Fibroblast of skin of left biceps (primary cell): ENCODE data around the gene CACHD1.
"Not testable (repeated sequence)": the region's sequence is repeated elsewhere in the genome, so short reads cannot be mapped to it uniquely, and the experiment has no call there.

Experiments used
- DNase-seq, 2 experiments: peaks; one replicate each; pipeline ENCODE4 v3.0.0-alpha.2; 2013; ENCODE audit warnings: low read depth in 2 of 2

The CACHD1 gene

GRCh38 chr1:64588876-64589275 is 118.9 kb downstream of the CACHD1 start:
- no peak for DNase-seq

DNA sequence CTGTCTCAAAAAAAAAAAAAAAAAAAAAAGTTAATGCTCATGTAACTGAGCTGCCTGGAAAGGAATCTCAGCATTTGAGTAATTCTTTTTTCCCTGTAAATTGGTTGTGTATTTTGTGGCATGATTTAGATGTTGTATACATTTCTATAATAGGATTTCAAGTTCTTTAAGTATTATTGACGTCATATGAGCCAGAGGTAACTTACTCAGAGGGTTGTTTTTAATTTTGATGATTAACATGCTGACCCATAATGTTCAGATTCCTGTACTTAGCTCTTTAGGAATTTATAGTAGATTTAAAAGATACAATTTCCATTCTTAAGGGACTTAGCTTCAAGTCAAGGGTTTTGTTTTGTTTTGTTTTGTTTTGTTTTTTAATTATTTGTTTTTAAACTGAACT is 120.4 kb downstream of the CACHD1 start:
- DNase-seq = no peak

GRCh38 chr1:64594446-64594845 is 124.5 kb downstream of the CACHD1 start:
- no peak for DNase-seq

- DNase-seq = no peak
These were observed 126.1 kb downstream of the CACHD1 start for GRCh38 chr1:64595871-64596515.

GRCh38 chr1:64597113-64597512 is 127.2 kb downstream of the CACHD1 start:
- DNase-seq = no peak

DNA sequence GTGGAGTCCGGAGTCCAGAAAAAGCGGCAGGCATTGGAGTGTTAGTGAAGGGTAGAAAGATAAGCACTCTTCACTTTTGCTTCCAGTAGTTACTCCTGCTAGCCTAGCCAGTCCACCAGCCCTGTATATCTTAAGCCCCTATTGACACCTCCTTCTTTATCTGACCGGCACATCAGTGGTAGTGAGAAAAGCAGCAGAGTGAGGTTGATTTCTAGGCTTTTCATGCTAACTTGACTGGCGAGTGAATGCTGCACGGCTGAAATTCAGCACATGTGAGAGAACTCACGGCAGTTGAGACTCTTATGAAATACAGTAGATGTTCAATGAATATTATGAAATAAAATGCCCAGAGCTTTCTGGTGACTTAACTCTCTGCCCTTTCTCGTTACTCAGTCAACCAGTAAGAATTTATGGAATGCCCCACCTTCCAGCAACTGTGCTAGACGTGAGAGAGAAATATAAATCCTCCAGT is 128.2 kb downstream of the CACHD1 start:
- peak; percentile 46 to 51 for DNase-seq

DNA sequence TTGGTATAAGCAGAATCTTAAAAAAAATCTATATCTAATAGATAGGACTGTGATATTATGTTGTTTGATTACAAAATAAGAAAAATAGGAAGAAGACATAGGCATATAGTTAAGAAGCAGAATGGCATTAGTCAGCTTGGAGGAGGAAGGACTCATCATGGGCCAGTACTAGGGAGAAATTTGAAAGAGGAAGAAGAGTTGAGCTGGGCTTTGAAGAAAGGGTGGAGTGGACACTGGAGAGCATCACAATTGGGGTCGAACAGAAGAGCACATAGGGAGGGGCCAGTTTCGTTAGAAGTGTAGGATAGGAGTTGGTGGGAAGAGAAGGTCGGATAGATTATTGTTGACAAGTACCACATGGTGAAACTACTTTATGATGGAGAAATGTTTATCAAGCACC is 129.3 kb downstream of the CACHD1 start:
- DNase-seq = no peak

- DNase-seq = no peak
These were observed 131.3 kb downstream of the CACHD1 start for GRCh38 chr1:64601207-64601606.

DNA sequence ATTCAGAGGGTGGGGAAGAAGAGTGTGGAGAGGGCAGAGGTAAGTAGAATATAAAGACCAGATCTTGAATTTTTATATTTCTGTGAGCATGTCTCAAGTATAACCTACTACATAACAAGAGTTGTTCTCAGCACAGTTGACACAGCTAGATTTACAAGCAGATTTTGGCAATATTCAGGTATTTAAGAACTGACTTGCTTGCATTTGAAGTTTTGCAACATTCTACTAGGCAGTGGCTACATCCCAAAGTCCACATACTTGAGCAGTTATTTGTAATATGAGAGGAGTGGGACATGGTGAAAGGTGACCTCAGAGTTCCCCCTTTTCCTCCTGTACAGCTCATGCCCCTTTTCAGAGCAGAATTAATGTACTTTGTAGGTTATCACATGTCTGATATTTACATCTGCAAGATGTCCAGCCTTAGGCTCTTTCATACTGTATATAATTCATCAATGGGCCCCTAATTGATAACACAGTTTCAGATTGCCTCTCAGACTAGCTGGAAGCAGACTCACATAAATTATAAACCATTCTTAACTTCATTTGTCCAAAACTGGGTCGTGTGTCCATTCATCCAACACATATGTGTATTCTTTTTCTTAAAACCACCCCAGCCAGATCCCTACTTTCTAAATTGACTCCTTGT is 138.2 kb downstream of the CACHD1 start:
- peak in 1 of 2 experiments; percentile 21 for DNase-seq

DNA sequence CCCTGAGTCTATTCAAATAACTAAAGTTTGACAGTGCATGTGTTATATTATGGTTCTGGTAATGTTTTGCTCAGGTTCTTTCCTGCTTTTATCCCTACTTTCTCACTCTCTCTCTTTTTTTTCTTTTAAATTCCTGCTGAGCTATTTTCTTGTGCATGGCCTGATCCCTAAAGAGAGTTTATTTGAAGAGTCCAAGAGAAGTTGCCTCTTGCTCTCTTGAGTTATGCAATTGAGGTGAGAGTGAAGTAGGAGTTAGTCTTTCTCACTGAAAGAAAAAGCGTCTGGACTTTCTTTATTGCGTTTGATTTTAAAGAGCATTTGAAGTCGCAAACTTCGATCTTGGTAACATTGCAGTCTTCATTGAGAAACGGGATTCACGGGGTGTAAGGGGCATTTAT is 138.7 kb downstream of the CACHD1 start:
- no peak for DNase-seq

- not testable (repeated sequence) for DNase-seq
These were observed 141.0 kb downstream of the CACHD1 start for GRCh38 chr1:64610950-64611349.

GRCh38 chr1:64616039-64616438 is 146.1 kb downstream of the CACHD1 start:
- DNase-seq = no peak

GRCh38 chr1:64623750-64624191 is 153.8 kb downstream of the CACHD1 start:
- peak; percentile 57 to 59 for DNase-seq

GRCh38 chr1:64624218-64624713 is 154.3 kb downstream of the CACHD1 start:
- DNase-seq = peak; percentile 44 to 50

DNA sequence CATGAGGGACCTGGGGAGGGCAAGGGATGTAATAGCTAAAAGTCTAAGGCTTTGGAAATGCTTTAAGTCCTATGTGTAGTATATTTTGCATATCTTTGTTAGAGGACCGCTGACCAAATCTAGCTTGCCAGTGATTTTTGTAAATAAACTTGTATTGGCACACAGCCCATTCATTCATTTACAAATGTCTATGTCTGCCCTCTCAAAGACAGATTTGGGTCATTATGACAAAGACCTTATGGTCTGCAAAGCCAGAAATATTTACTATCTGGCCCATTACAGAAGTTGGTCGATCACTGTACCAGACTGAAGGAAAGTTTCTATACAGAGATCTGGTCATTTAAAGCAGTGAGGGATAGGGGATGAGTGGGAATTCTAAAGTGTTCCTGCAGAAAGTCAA is 154.9 kb downstream of the CACHD1 start:
- DNase-seq = no peak

GRCh38 chr1:64630611-64631010 is 160.7 kb downstream of the CACHD1 start:
- no peak for DNase-seq

DNA sequence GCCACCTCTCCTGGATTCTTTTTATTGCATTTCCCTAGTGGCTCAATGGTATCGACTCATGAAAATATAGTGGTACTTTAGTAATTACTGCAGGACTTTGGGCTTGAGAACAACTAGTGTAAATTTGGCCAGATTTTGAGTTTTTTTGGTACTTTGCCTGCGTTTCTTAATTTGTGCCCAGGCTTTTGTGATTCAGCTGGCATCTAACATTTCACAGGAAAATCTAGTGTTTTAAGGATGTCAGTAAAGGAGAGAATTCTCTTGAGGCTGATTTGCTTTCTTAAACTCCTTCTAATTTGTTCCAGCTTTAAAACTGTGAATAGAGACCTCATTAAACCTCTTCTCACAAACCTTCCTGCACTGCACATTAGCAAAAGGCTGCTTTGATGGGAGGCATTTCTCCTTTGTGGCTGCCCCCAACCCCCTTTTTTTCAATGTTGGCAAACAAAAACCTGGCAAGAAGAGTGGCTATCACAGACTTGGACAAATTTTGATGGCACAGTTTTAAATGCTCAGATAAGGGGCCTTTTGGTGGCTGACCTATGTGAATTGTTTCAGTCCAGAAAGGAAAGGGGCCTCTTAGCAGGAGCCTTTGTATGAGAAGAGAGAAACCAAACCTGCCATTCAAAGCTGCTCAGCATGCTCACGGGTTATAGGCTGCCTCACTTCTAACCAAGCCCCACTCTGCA is 161.6 kb downstream of the CACHD1 start:
- DNase-seq = no peak

DNA sequence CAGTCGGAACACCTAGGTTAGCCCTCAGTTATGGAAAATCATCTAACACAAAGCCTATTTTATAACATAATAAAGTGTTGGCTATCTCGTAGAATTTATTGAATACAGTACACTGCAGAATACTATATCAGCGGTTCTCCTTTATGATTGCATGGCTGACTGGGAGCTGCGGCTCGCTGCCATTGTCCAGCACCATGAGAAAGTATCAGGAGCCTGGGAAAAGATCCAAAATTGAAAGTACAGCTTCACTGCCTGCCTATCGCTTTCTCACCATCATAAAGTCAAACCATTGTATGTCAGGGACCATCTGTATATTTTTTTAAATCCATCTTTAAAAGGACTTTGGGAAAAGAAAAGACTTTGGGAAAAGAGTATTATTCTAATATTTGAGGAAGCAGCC is 163.0 kb downstream of the CACHD1 start:
- no peak for DNase-seq

- no peak for DNase-seq
These were observed 175.8 kb downstream of the CACHD1 start for GRCh38 chr1:64645735-64646134.

DNA sequence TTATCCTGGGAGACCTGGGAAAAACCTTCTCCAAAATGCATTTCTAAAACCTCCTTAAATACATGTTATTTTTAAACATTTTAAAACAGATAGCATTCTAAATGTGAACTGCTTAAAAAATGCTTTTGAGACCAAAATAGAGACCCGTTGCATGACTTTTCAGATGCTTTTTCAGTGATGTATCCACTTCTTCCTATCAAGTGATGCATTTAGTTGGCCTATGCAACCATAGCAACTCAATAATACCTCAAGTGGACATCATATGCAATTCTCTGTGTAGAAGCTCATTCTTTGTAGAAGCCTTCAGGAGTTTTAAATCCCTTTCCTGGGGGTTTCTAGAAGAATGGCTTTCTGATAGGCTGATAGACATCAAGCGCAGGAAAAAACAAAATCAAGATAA is 180.5 kb downstream of the CACHD1 start:
- DNase-seq = no peak

- no peak for DNase-seq
These were observed 181.9 kb downstream of the CACHD1 start for GRCh38 chr1:64651841-64652240.

GRCh38 chr1:64653466-64653865 is 183.5 kb downstream of the CACHD1 start:
- peak in 1 of 2 experiments; percentile 5 for DNase-seq
